Activated naive CD4-positive, alpha-beta T cell treated with anti-CD3 and anti-CD28 coated beads for 36 hours (primary cell): ENCODE results near the gene C10orf90. TPM values are rescaled to one million over a fixed set of nuclear protein-coding genes. Genes with fewer than 3 reads are reported as not detected.

ENCODE experiments used
- CTCF ChIA-PET: fragments of 350-600 bp; sonication (Branson Sonifier 250); formaldehyde crosslinking; loops from one replicate; lab custom pipeline; 2021; ENCODE audit warnings: antibody characterized with exemption; lab: Charles Lee
- DNase-seq: peaks from one replicate; pipeline ENCODE4 v3.0.0-alpha.2; 2020
- H3K27ac Mint-ChIP-seq: one replicate; pipeline ENCODE4 v1.8.0; 2021; ENCODE audit warnings: mild to moderate bottlenecking, mixed read lengths
- H3K27me3 Mint-ChIP-seq: one replicate; pipeline ENCODE4 v1.8.0; 2021; ENCODE audit warnings: low read depth, mixed read lengths
- H3K36me3 Mint-ChIP-seq: one replicate; pipeline ENCODE4 v1.8.0; 2021; ENCODE audit warnings: low read depth, mixed read lengths
- H3K4me1 Mint-ChIP-seq: one replicate; pipeline ENCODE4 v1.8.0; 2021; ENCODE audit warnings: low read depth, mixed read lengths
- H3K4me3 Mint-ChIP-seq: one replicate; pipeline ENCODE4 v1.8.0; 2021; ENCODE audit warnings: mild to moderate bottlenecking, moderate library complexity, mixed read lengths
- H3K9me3 Mint-ChIP-seq: one replicate; pipeline ENCODE4 v1.8.0; 2021; ENCODE audit warnings: mixed read lengths
- intact Hi-C: fragments of 100-400 bp; cut with micrococcal nuclease; formaldehyde crosslinking; loops from one replicate; pipeline ENCODE4 v1.15.1; 2023
- total RNA-seq, 2 experiments: library from RNA; stranded (reverse); gene quantifications; one replicate each; pipeline ENCODE4 v1.2.3, GENCODE V29; 2021

The C10orf90 gene
- not detected for total RNA-seq

- Mint-ChIP-seq H3K36me3 (no peaks in the 10 kb centered on the region), H3K9me3 (no peaks in the 10 kb centered on the region), H3K27me3 (peaks cover 2% of the 10 kb centered on the region), H3K4me1 (no peaks in the 10 kb centered on the region), H3K4me3 (no peak within 1 kb of the TSS), H3K27ac (no peak within 1 kb of the TSS)
- intact Hi-C loops: no loop called here
- CTCF ChIA-PET: no interaction called here
- DNase-seq: no peak
These were observed at the start of gene C10orf90 for GRCh38 chr10:126670056-126670894. Gene C10orf90, minus strand, starts transcription at chr10:126670693. Its CDS starts 213 bp downstream, at chr10:126670480.

- no peak for DNase-seq
- Mint-ChIP-seq H3K9me3 (no peaks in the 10 kb centered on the region), H3K36me3 (no peaks in the 10 kb centered on the region), H3K4me3 (no peak overlapping the region), H3K4me1 (no peaks in the 10 kb centered on the region), H3K27ac (no peak overlapping the region), H3K27me3 (peaks cover 4% of the 10 kb centered on the region)
- intact Hi-C loops: no loop called here
- CTCF ChIA-PET: no interaction called here
These were observed 45.9 kb upstream of the C10orf90 start for GRCh38 chr10:126716366-126716765.

DNA sequence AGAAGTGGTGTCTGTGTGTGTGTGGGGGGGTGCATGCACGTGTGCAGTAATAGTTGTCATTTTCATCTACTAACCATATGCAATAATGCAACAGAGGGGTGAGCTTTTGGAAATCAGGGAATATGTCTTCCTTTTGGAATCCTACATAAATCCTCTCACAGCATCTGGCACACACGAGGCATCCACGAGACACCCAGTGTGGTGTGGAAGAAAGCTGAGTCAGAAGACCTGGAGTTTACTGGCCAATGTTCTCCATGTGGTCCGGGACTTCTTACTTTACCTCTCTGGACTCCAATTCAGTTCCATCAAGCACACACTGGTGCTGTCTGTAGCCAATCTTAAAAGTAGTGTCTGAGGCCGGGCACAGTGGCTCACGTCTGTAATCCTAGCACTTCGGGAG, 43.1 kb upstream of the C10orf90 start:
- no peaks in the 10 kb centered on the region for H3K36me3 Mint-ChIP-seq
- no peaks in the 10 kb centered on the region for H3K4me1 Mint-ChIP-seq
- H3K9me3 Mint-ChIP-seq: no peaks in the 10 kb centered on the region
- no peak overlapping the region for H3K27ac Mint-ChIP-seq
- intact Hi-C loops: no loop called here
- H3K27me3 Mint-ChIP-seq: peaks cover 6% of the 10 kb centered on the region
- DNase-seq: no peak
- CTCF ChIA-PET: no interaction called here
- H3K4me3 Mint-ChIP-seq: no peak overlapping the region

- no peaks in the 10 kb centered on the region for H3K36me3 Mint-ChIP-seq
These were observed 42.2 kb upstream of the C10orf90 start for GRCh38 chr10:126712681-126713080.

GRCh38 chr10:126705951-126706565, 35.6 kb upstream of the C10orf90 start:
- DNase-seq: no peak
- CTCF ChIA-PET: interaction anchor here (0.6 kb wide), 1 partner anchor 722 kb away, joined by 3 read pairs; no protein-coding TSS in a partner anchor
- H3K4me1 Mint-ChIP-seq: no peaks in the 10 kb centered on the region
- H3K36me3 Mint-ChIP-seq: no peaks in the 10 kb centered on the region
- H3K9me3 Mint-ChIP-seq: no peaks in the 10 kb centered on the region
- peaks cover 4% of the 10 kb centered on the region for H3K27me3 Mint-ChIP-seq
- H3K27ac Mint-ChIP-seq: no peak overlapping the region
- intact Hi-C loops: no loop called here
- H3K4me3 Mint-ChIP-seq: no peak overlapping the region

More at GRCh38 chr10:126712681-126713080, 42.2 kb upstream of the C10orf90 start:
- intact Hi-C loops: no loop called here
- H3K27me3 Mint-ChIP-seq: peaks cover 6% of the 10 kb centered on the region
- no peak overlapping the region for H3K4me3 Mint-ChIP-seq
- CTCF ChIA-PET: no interaction called here
- H3K27ac Mint-ChIP-seq: no peak overlapping the region
- H3K4me1 Mint-ChIP-seq: no peaks in the 10 kb centered on the region
- H3K9me3 Mint-ChIP-seq: no peaks in the 10 kb centered on the region
- no peak for DNase-seq

GRCh38 chr10:126705131-126705530, 34.6 kb upstream of the C10orf90 start:
- Mint-ChIP-seq H3K27me3 (peaks cover 4% of the 10 kb centered on the region), H3K4me3 (no peak overlapping the region), H3K27ac (no peak overlapping the region), H3K4me1 (no peaks in the 10 kb centered on the region), H3K36me3 (no peaks in the 10 kb centered on the region), H3K9me3 (no peaks in the 10 kb centered on the region)
- DNase-seq: no peak
- CTCF ChIA-PET: no interaction called here
- intact Hi-C loops: no loop called here

- intact Hi-C loops: no loop called here
- no peaks in the 10 kb centered on the region for H3K36me3 Mint-ChIP-seq
- H3K4me1 Mint-ChIP-seq: no peaks in the 10 kb centered on the region
- no peak overlapping the region for H3K4me3 Mint-ChIP-seq
- peaks cover under 1% of the 10 kb centered on the region for H3K9me3 Mint-ChIP-seq
- H3K27me3 Mint-ChIP-seq: peaks cover 4% of the 10 kb centered on the region
- H3K27ac Mint-ChIP-seq: no peak overlapping the region
- DNase-seq: no peak
- CTCF ChIA-PET: no interaction called here
These were observed 34.2 kb upstream of the C10orf90 start for GRCh38 chr10:126704649-126705048.

DNA sequence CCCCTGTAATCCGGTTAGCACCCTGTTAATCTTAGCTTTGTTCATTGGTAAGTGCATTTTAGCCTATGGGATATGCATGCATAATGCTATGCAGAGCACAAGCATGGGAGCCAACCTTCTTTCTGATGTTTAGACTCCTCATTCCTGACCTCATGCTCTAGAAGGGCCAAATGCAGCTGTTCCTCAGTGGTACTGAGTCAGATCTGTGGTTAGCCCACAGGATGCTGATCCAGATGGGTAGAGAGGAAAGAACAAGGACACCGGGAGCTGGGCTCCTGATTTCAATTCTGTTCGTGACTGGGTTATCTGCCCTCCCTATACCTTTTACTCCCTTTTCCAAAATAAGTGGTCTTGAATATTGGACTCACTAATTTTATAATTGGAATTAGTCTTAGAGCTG, 31.7 kb upstream of the C10orf90 start:
- intact Hi-C loops: no loop called here
- no peak for DNase-seq
- Mint-ChIP-seq H3K4me3 (no peak overlapping the region), H3K9me3 (peaks cover 2% of the 10 kb centered on the region), H3K36me3 (no peaks in the 10 kb centered on the region), H3K27ac (no peak overlapping the region), H3K27me3 (peaks cover 3% of the 10 kb centered on the region), H3K4me1 (no peaks in the 10 kb centered on the region)
- CTCF ChIA-PET: no interaction called here

DNA sequence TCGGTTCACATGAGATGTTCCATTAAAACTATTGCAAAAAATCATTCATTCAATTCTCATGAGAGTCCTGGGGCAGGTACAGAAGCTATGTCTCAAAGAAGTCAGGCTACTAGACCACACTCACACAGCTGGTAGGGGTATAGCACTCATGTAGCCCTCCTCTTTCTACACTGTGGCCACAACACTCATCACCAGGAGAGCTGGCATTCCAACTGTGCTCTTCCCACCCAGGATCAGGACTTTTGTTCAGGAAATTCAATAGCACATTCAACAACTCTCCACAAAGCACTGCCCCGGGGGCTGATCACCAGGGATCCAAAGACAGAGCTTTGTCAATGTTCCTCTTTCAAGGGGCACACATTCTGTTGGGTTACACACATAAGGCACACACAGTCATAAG, 31.0 kb upstream of the C10orf90 start:
- no peak for DNase-seq
- no peaks in the 10 kb centered on the region for H3K4me1 Mint-ChIP-seq
- CTCF ChIA-PET: no interaction called here
- intact Hi-C loops: no loop called here
- peaks cover 3% of the 10 kb centered on the region for H3K27me3 Mint-ChIP-seq
- no peak overlapping the region for H3K4me3 Mint-ChIP-seq
- H3K27ac Mint-ChIP-seq: no peak overlapping the region
- H3K36me3 Mint-ChIP-seq: no peaks in the 10 kb centered on the region
- H3K9me3 Mint-ChIP-seq: peaks cover 4% of the 10 kb centered on the region

DNA sequence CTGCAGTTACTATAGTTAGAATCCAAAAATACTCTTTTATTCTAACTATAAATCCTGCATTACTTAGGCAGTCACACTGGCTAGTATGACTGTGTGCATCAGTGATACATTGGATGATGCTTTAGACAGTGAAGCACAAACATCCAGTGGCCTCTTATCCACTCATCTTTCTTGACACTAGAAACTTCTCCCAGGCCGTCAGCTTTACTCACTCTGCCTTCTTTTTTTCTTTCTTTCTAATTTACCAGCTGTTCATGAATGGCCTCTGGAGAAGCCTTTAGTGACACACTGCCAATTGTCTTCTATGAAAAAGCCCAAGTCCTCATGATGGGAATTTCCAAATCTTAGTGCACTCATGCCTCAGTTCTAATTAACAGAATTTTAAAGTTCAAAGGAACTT, 26.2 kb upstream of the C10orf90 start:
- H3K36me3 Mint-ChIP-seq: no peaks in the 10 kb centered on the region
- H3K4me1 Mint-ChIP-seq: no peaks in the 10 kb centered on the region
- no peak overlapping the region for H3K27ac Mint-ChIP-seq
- no peak overlapping the region for H3K4me3 Mint-ChIP-seq
- peaks cover 7% of the 10 kb centered on the region for H3K9me3 Mint-ChIP-seq
- H3K27me3 Mint-ChIP-seq: no peaks in the 10 kb centered on the region
- intact Hi-C loops: no loop called here
- CTCF ChIA-PET: no interaction called here
- DNase-seq: no peak

GRCh38 chr10:126691456-126691855, 21.0 kb upstream of the C10orf90 start:
- intact Hi-C loops: no loop called here
- DNase-seq: no peak
- no peaks in the 10 kb centered on the region for H3K27me3 Mint-ChIP-seq
- H3K4me3 Mint-ChIP-seq: no peak overlapping the region
- CTCF ChIA-PET: no interaction called here
- H3K4me1 Mint-ChIP-seq: no peaks in the 10 kb centered on the region
- H3K9me3 Mint-ChIP-seq: peaks cover 3% of the 10 kb centered on the region
- H3K36me3 Mint-ChIP-seq: no peaks in the 10 kb centered on the region
- H3K27ac Mint-ChIP-seq: no peak overlapping the region

- no peaks in the 10 kb centered on the region for H3K4me1 Mint-ChIP-seq
- H3K36me3 Mint-ChIP-seq: no peaks in the 10 kb centered on the region
- intact Hi-C loops: no loop called here
- CTCF ChIA-PET: interaction anchor here (0.7 kb wide), 1 partner anchor 108 kb away, joined by 4 read pairs; no protein-coding TSS in a partner anchor
- no peak for DNase-seq
- no peak overlapping the region for H3K4me3 Mint-ChIP-seq
- peaks cover 7% of the 10 kb centered on the region for H3K9me3 Mint-ChIP-seq
- no peak overlapping the region for H3K27ac Mint-ChIP-seq
- peaks cover 2% of the 10 kb centered on the region for H3K27me3 Mint-ChIP-seq
These were observed 20.0 kb upstream of the C10orf90 start for GRCh38 chr10:126690534-126690933.
